ENCODE results near the gene TMEM151B.

TMEM151B gene

GRCh38 chr6:44300292-44300823, 30.1 kb downstream of the TMEM151B start:
- no peak overlapping the region for H2AFZ ChIP-seq (ENCODE audit: low read length)
- H3K9me2 ChIP-seq (replicated peaks; ENCODE audit: low read depth, low read length) = no peaks in the 10 kb centered on the region
- H3K4me2 ChIP-seq (ENCODE audit: low read depth, low read length, poor library complexity, severe bottlenecking) = no peak overlapping the region
- H3K4me3 ChIP-seq (ENCODE audit: low read length, poor library complexity, severe bottlenecking) = no peak overlapping the region
- H3K79me2 ChIP-seq (ENCODE audit: insufficient read depth, low read length) = no peaks in the 10 kb centered on the region
- TF ChIP-seq CTCF (conservative IDR thresholded peaks at IDR 0.05; ENCODE audit: low read length) (no peak), EZH2phosphoT487 (IDR thresholded peaks at IDR 0.05; ENCODE audit: borderline replicate concordance) (no peak)
- H3F3A ChIP-seq (ENCODE audit: low read depth) = no peaks in the 10 kb centered on the region
- H3K27me3 ChIP-seq (ENCODE audit: insufficient read depth, low read length, poor library complexity, severe bottlenecking) = no peaks in the 10 kb centered on the region
- H3K9ac ChIP-seq (ENCODE audit: low read depth, low read length, poor library complexity, severe bottlenecking) = no peak overlapping the region
- H3K36me3 ChIP-seq (ENCODE audit: insufficient read depth, low read length) = peaks cover 49% of the 10 kb centered on the region; the same call in 1 of the 2 replicates
- H3K9me3 ChIP-seq (ENCODE audit: insufficient read depth, low read depth, low read length) = no peaks in the 10 kb centered on the region
- no peaks in the 10 kb centered on the region for H3K4me1 ChIP-seq (ENCODE audit: insufficient read depth, low read length, poor library complexity, severe bottlenecking)
- no peaks in the 10 kb centered on the region for H4K20me1 ChIP-seq (ENCODE audit: insufficient read depth, low read length, poor library complexity, severe bottlenecking)

GRCh38 chr6:44301106-44301505, 30.9 kb downstream of the TMEM151B start:
- Histone ChIP-seq H3K4me2 (ENCODE audit: low read depth, low read length, poor library complexity, severe bottlenecking) (no peak overlapping the region), H3K4me1 (ENCODE audit: insufficient read depth, low read length, poor library complexity, severe bottlenecking) (no peaks in the 10 kb centered on the region), H3K79me2 (ENCODE audit: insufficient read depth, low read length) (no peaks in the 10 kb centered on the region), H4K20me1 (ENCODE audit: insufficient read depth, low read length, poor library complexity, severe bottlenecking) (no peaks in the 10 kb centered on the region), H3K27me3 (ENCODE audit: insufficient read depth, low read length, poor library complexity, severe bottlenecking) (no peaks in the 10 kb centered on the region), H3F3A (ENCODE audit: low read depth) (no peaks in the 10 kb centered on the region), H3K4me3 (ENCODE audit: low read length, poor library complexity, severe bottlenecking) (no peak overlapping the region), H3K9ac (ENCODE audit: low read depth, low read length, poor library complexity, severe bottlenecking) (no peak overlapping the region), H3K36me3 (ENCODE audit: insufficient read depth, low read length) (peaks cover 55% of the 10 kb centered on the region; the same call in 1 of the 2 replicates), H3K9me2 (replicated peaks; ENCODE audit: low read depth, low read length) (no peaks in the 10 kb centered on the region), H3K9me3 (ENCODE audit: insufficient read depth, low read depth, low read length) (no peaks in the 10 kb centered on the region), H2AFZ (ENCODE audit: low read length) (no peak overlapping the region)
- TF ChIP-seq EZH2phosphoT487 (IDR thresholded peaks at IDR 0.05; ENCODE audit: borderline replicate concordance) = no peak
- TF ChIP-seq CTCF (conservative IDR thresholded peaks at IDR 0.05; ENCODE audit: low read length) = no peak

GRCh38 chr6:44301782-44302564, 31.7 kb downstream of the TMEM151B start:
- no peaks in the 10 kb centered on the region for H3K79me2 ChIP-seq (ENCODE audit: insufficient read depth, low read length)
- no peak overlapping the region for H3K4me2 ChIP-seq (ENCODE audit: low read depth, low read length, poor library complexity, severe bottlenecking)
- no peak overlapping the region for H3K9ac ChIP-seq (ENCODE audit: low read depth, low read length, poor library complexity, severe bottlenecking)
- no peak for TF ChIP-seq EZH2phosphoT487 (IDR thresholded peaks at IDR 0.05; ENCODE audit: borderline replicate concordance)
- TF ChIP-seq CTCF (conservative IDR thresholded peaks at IDR 0.05; ENCODE audit: low read length) = no peak
- no peaks in the 10 kb centered on the region for H3K27me3 ChIP-seq (ENCODE audit: insufficient read depth, low read length, poor library complexity, severe bottlenecking)
- H3F3A ChIP-seq (ENCODE audit: low read depth) = no peaks in the 10 kb centered on the region
- H3K9me3 ChIP-seq (ENCODE audit: insufficient read depth, low read depth, low read length) = no peaks in the 10 kb centered on the region
- no peaks in the 10 kb centered on the region for H3K4me1 ChIP-seq (ENCODE audit: insufficient read depth, low read length, poor library complexity, severe bottlenecking)
- no peak overlapping the region for H3K4me3 ChIP-seq (ENCODE audit: low read length, poor library complexity, severe bottlenecking)
- H2AFZ ChIP-seq (ENCODE audit: low read length) = no peak overlapping the region
- no peaks in the 10 kb centered on the region for H3K9me2 ChIP-seq (replicated peaks; ENCODE audit: low read depth, low read length)
- peaks cover 55% of the 10 kb centered on the region; the same call in 1 of the 2 replicates for H3K36me3 ChIP-seq (ENCODE audit: insufficient read depth, low read length)
- H4K20me1 ChIP-seq (ENCODE audit: insufficient read depth, low read length, poor library complexity, severe bottlenecking) = no peaks in the 10 kb centered on the region

Measured in Loucy (cell line).